ENCODE data around the gene ZNF408.

GRCh38 chr11:46672381-46672839 is 28.4 kb upstream of the ZNF408 start:
- no peak for TF ChIP-seq CTCF (IDR thresholded peaks at IDR 0.05)
- TF ChIP-seq POLR2A (IDR thresholded peaks at IDR 0.05) = no peak
